Colonic mucosa (tissue), 4 donors: ENCODE results near the gene CHD9NB. TPM values are rescaled to one million over a fixed set of nuclear protein-coding genes. Genes with fewer than 3 reads are reported as not detected.
"Not testable (repeated sequence)": the region's sequence is repeated elsewhere in the genome, so short reads cannot be mapped to it uniquely, and the experiment has no call there.

Source experiments
- DNase-seq: peaks from one replicate; pipeline ENCODE4 v3.0.0-alpha.2; 2020
- H3K27ac ChIP-seq: fragments of 200-600 bp; one replicate; pipeline ENCODE4 v1.8.0; 2021
- H3K27me3 ChIP-seq: fragments of 200-600 bp; one replicate; pipeline ENCODE4 v1.8.0; 2021
- H3K36me3 ChIP-seq: fragments of 200-600 bp; one replicate; pipeline ENCODE4 v1.8.0; 2021
- H3K4me1 ChIP-seq: fragments of 200-600 bp; one replicate; pipeline ENCODE4 v1.8.0; 2021; ENCODE audit warnings: mild to moderate bottlenecking
- H3K4me3 ChIP-seq: fragments of 200-600 bp; one replicate; pipeline ENCODE4 v1.8.0; 2021
- H3K9ac ChIP-seq, 2 donors: one replicate each; pipeline ENCODE4 v1.7.0; 2013; ENCODE audit warnings: control low read depth in 2 of 2, low read depth in 2 of 2, low read length in 2 of 2
- H3K9me3 ChIP-seq: fragments of 200-600 bp; one replicate; pipeline ENCODE4 v1.8.0; 2021
- CTCF ChIP-seq: fragments of 200-600 bp; IDR thresholded peaks from one replicate; pipeline ENCODE4 v1.8.0; 2022; ENCODE audit warnings: antibody characterized with exemption, mild to moderate bottlenecking
- intact Hi-C: fragments of 100-400 bp; cut with DNase I; formaldehyde crosslinking; loops from one replicate; pipeline ENCODE4 v1.14.1; 2022
- total RNA-seq, 2 donors: library from RNA; stranded (reverse); fragmentation: NEBNext Ultra II Directional in 1 of 2; extraction: Animal tissue kit (Norgen Biotek cat#: 25700) in 1 of 2; gene quantifications; one replicate each; pipeline ENCODE4 v1.2.1, GENCODE V29; 2021
- donor health status: healthy.
- donor health status: DM: no; HTN: no; CAD: no.
- donor health status: DM: no; HTN: no; CAD: no.

Gene CHD9NB
- total RNA-seq, 2 donors from 2014 or later, result 2.5 to 5.6 TPM

- intact Hi-C loops, result no loop called here
- no peak for TF ChIP-seq CTCF
- DNase-seq, result no peak
Measured at GRCh38 chr16:53078247-53078646, 25.6 kb upstream of the CHD9NB start.

GRCh38 chr16:53075461-53075860 is 22.8 kb upstream of the CHD9NB start:
- intact Hi-C loops, H3K27me3 ChIP-seq, DNase-seq, H3K27ac ChIP-seq, H3K9ac ChIP-seq, H3K9me3 ChIP-seq, H3K4me1 ChIP-seq, H3K36me3 ChIP-seq, H3K4me3 ChIP-seq: not testable (repeated sequence)

More at GRCh38 chr16:53078247-53078646, 25.6 kb upstream of the CHD9NB start:
- Histone ChIP-seq H3K27me3 (no peaks in the 10 kb centered on the region), H3K36me3 (no peaks in the 10 kb centered on the region), H3K4me1 (no peaks in the 10 kb centered on the region), H3K27ac (no peak overlapping the region), H3K9ac (no peak overlapping the region), H3K4me3 (no peak overlapping the region), H3K9me3 (no peaks in the 10 kb centered on the region)

DNA sequence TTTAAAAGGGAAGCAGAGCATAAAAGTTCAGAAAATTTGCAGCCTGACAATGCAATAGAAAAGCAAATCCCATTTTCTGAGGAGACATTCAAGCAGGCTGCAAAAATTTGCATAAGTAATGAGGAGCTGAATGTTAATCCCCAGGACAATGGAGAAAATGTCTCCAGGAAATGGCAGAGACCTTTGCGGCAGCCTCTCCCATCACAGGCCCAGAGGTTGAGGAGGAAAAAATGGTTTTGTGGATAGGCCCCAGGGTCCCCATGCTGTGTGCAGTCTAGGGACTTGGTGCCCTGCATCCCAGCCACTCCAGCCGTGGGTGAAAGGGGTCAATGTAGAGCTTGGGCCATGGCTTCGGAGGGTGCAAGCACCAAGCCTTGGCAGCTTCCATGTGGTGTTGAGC is 21.6 kb upstream of the CHD9NB start:
- H3K9ac ChIP-seq, intact Hi-C loops, H3K27ac ChIP-seq: not testable (repeated sequence)

DNA sequence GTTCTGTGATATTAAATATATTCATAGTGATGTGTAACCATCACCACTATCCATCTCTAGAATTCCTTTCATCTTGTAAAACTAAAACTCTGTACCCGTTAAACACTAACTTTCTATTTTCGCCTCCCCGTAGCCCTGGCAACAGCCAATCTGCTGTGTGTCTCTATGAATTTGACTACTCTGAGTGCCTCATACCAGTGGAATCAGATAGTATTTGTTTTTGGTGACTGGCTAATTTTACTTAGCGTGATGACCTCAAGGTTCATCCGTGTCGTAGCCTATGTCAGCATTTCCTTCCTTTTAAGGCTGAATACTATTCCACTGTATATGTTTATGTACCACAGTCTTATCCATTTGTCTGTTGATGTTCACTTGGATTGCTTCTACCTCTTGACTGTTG is 20.3 kb upstream of the CHD9NB start:
- Histone ChIP-seq H3K36me3 (no peaks in the 10 kb centered on the region), H3K9me3 (no peaks in the 10 kb centered on the region), H3K4me3 (no peak overlapping the region), H3K9ac (no peak overlapping the region), H3K27ac (no peak overlapping the region), H3K27me3 (no peaks in the 10 kb centered on the region), H3K4me1 (no peaks in the 10 kb centered on the region)
- intact Hi-C loops, result no loop called here
- TF ChIP-seq CTCF, result no peak
- no peak for DNase-seq

More for the DNA sequence above, 21.6 kb upstream of the CHD9NB start:
- not testable (repeated sequence) for H3K4me3 ChIP-seq, H3K27me3 ChIP-seq, H3K36me3 ChIP-seq, H3K4me1 ChIP-seq, DNase-seq, H3K9me3 ChIP-seq

GRCh38 chr16:53071748-53072301 is 19.1 kb upstream of the CHD9NB start:
- TF ChIP-seq CTCF, result no peak
- Histone ChIP-seq H3K4me1 (no peaks in the 10 kb centered on the region), H3K9ac (no peak overlapping the region), H3K27me3 (no peaks in the 10 kb centered on the region), H3K27ac (no peak overlapping the region), H3K36me3 (no peaks in the 10 kb centered on the region), H3K9me3 (no peaks in the 10 kb centered on the region), H3K4me3 (no peak overlapping the region)
- intact Hi-C loops, result no loop called here
- DNase-seq, result no peak

GRCh38 chr16:53069772-53070171 is 17.1 kb upstream of the CHD9NB start:
- no peak for TF ChIP-seq CTCF
- Histone ChIP-seq H3K4me1 (no peaks in the 10 kb centered on the region), H3K27me3 (no peaks in the 10 kb centered on the region), H3K27ac (no peak overlapping the region), H3K9me3 (no peaks in the 10 kb centered on the region), H3K4me3 (no peak overlapping the region), H3K9ac (no peak overlapping the region), H3K36me3 (no peaks in the 10 kb centered on the region)
- no peak for DNase-seq
- intact Hi-C loops, result no loop called here
